Stimulated activated CD8-positive, alpha-beta memory T cell treated with anti-CD3 and anti-CD28 coated beads, Interleukin-4, amount 100 ng/mL, for 48 hours (primary cell): ENCODE data around the gene CUL7.
A peak's percentile ranks its signal among the peaks of the same experiment; 100 is the strongest.
"Not testable (repeated sequence)": the region's sequence is repeated elsewhere in the genome, so short reads cannot be mapped to it uniquely, and the experiment has no call there.

ENCODE experiments used
- DNase-seq: peaks from one replicate; pipeline ENCODE4 v3.0.0-alpha.2; 2020

The CUL7 gene

GRCh38 chr6:43013843-43014433 lies 39.7 kb downstream of the CUL7 start, which contains the start of the genes KLHDC3 and MEA1:
KLHDC3 (plus strand) TSS chr6:43014249; CDS start chr6:43017193, 2,944 bp downstream.
MEA1 (minus strand) TSS chr6:43013946; CDS start chr6:43013813, 133 bp downstream.
- DNase-seq, result peak; percentile 99

GRCh38 chr6:43013097-43013842 lies 40.4 kb downstream of the CUL7 start:
- no peak for DNase-seq

- no peak for DNase-seq
Measured at GRCh38 chr6:43012364-43012763, 41.3 kb downstream of the CUL7 start.

GRCh38 chr6:43011207-43011606 lies 42.4 kb downstream of the CUL7 start:
- DNase-seq, result no peak

GRCh38 chr6:43009124-43009523 lies 44.5 kb downstream of the CUL7 start:
- DNase-seq, result peak; percentile 50

GRCh38 chr6:43007126-43007525 lies 46.5 kb downstream of the CUL7 start:
- DNase-seq, result no peak

- no peak for DNase-seq
Measured at GRCh38 chr6:43006251-43006650, 47.4 kb downstream of the CUL7 start.

GRCh38 chr6:43005844-43006243 lies 47.8 kb downstream of the CUL7 start:
- no peak for DNase-seq

- DNase-seq, result no peak
Measured at GRCh38 chr6:43001843-43002242, 51.8 kb downstream of the CUL7 start.

- not testable (repeated sequence) for DNase-seq
Measured at GRCh38 chr6:42998205-42998604, 55.4 kb downstream of the CUL7 start.

GRCh38 chr6:42996513-42996912 lies 57.1 kb downstream of the CUL7 start:
- DNase-seq, result no peak

GRCh38 chr6:42993445-42993844 lies 60.2 kb downstream of the CUL7 start:
- no peak for DNase-seq

- DNase-seq, result no peak
Measured at GRCh38 chr6:42989923-42990322, 63.7 kb downstream of the CUL7 start.

- no peak for DNase-seq
Measured at GRCh38 chr6:42988486-42989020, 65.1 kb downstream of the CUL7 start.
